ENCODE results near the gene DLGAP4. TPM values are rescaled to one million over a fixed set of nuclear protein-coding genes. Genes with fewer than 3 reads are reported as not detected.

The DLGAP4 gene
- polyA plus RNA-seq, 2 of the 4 experiments (the other 2 are of a cell fraction), result 11.9 to 36.7 TPM

- POLR2A ChIA-PET, result interaction anchor here (0.6 kb wide), 1 partner anchor 143 kb away, joined by 5 read pairs; no protein-coding TSS in a partner anchor
- no peak for DNase-seq (ENCODE audit: low read depth in 1 of 2, low spot score in 1 of 2)
Measured at GRCh38 chr20:36391456-36391855, 85.3 kb downstream of the DLGAP4 start.

GRCh38 chr20:36391955-36392354 is 85.8 kb downstream of the DLGAP4 start:
- FAIRE-seq (no peak), DNase-seq (ENCODE audit: low read depth in 1 of 2, low spot score in 1 of 2) (no peak), ATAC-seq (no peak)
- Histone ChIP-seq H3K4me1 (no peaks in the 10 kb centered on the region), H3K4me2 (no peak overlapping the region), H3K9me3 (no peaks in the 10 kb centered on the region), H3K27ac (no peak overlapping the region), H3K4me3 (no peak overlapping the region)
- ChIA-PET CTCF (interaction anchor here (0.6 to 1.3 kb wide), 4 partner anchors 15 to 573 kb away, joined by 3 to 4 read pairs (median 3); no protein-coding TSS in a partner anchor), POLR2A (no interaction called here)
- WGBS (ENCODE audit: missing lambda C conversion rate), result 19% methylated on average over 5 of the region's 5 CpGs
- TF ChIP-seq CHD4 (IDR thresholded peaks at IDR 0.05; ENCODE audit: borderline replicate concordance) (no peak), POLR2AphosphoS2 (conservative IDR thresholded peaks at IDR 0.05; ENCODE audit: low read length) (no peak), PHF8 (IDR thresholded peaks at IDR 0.05; ENCODE audit: borderline replicate concordance, low read depth) (no peak)

More at GRCh38 chr20:36391456-36391855, 85.3 kb downstream of the DLGAP4 start:
- CTCF ChIA-PET, result interaction anchor here (0.9 to 1.3 kb wide), 4 partner anchors 8 to 74 kb away, joined by 3 to 4 read pairs (median 4); no protein-coding TSS in a partner anchor
- 43% methylated on average over 5 of the region's 5 CpGs for WGBS (ENCODE audit: missing lambda C conversion rate)
- FAIRE-seq (no peak), ATAC-seq (no peak)
- no peak for TF ChIP-seq USF2 (IDR thresholded peaks at IDR 0.05)
- TF ChIP-seq TFCP2L1 (CRISPR knock-in tag; IDR thresholded peaks at IDR 0.05), result no peak
- no peak for TF ChIP-seq MYC (IDR thresholded peaks at IDR 0.05; ENCODE audit: borderline replicate concordance, low read length)
- no peak for TF ChIP-seq ZFP36 (IDR thresholded peaks at IDR 0.05; ENCODE audit: borderline replicate concordance, partially characterized antibody)
- no peak for TF ChIP-seq MAFK (IDR thresholded peaks at IDR 0.05; ENCODE audit: partially characterized antibody)
- TF ChIP-seq KDM1A (IDR thresholded peaks at IDR 0.05; ENCODE audit: low read depth), result no peak
- no peak for TF ChIP-seq ZNF302 (CRISPR knock-in tag; IDR thresholded peaks at IDR 0.05)
- TF ChIP-seq MAX (IDR thresholded peaks at IDR 0.05), result no peak
- TF ChIP-seq CHD2 (IDR thresholded peaks at IDR 0.05; ENCODE audit: low read length, partially characterized antibody), result no peak
- TF ChIP-seq RNF2 (IDR thresholded peaks at IDR 0.05; ENCODE audit: borderline replicate concordance, low read depth), result no peak
- TF ChIP-seq FOSB (CRISPR knock-in tag; IDR thresholded peaks at IDR 0.05), result no peak
- TF ChIP-seq TP53 (CRISPR knock-in tag; IDR thresholded peaks at IDR 0.05), result no peak
- no peak for TF ChIP-seq ZSCAN20 (CRISPR knock-in tag; IDR thresholded peaks at IDR 0.05)
- no peak for TF ChIP-seq FOSL2 (IDR thresholded peaks at IDR 0.05)
- TF ChIP-seq FOSL2 (CRISPR knock-in tag; IDR thresholded peaks at IDR 0.05), result no peak
- no peak for TF ChIP-seq RARB (CRISPR knock-in tag; IDR thresholded peaks at IDR 0.05)
- TF ChIP-seq NPAS2 (CRISPR knock-in tag; IDR thresholded peaks at IDR 0.05; ENCODE audit: borderline replicate concordance), result no peak
- TF ChIP-seq HMGXB4 (CRISPR knock-in tag; IDR thresholded peaks at IDR 0.05; ENCODE audit: borderline replicate concordance), result no peak
- Histone ChIP-seq H3K4me1 (no peaks in the 10 kb centered on the region), H3K9me3 (no peaks in the 10 kb centered on the region), H3K27ac (no peak overlapping the region), H3K4me3 (no peak overlapping the region), H3K4me2 (no peak overlapping the region)

- H3K9me3 ChIP-seq, result no peaks in the 10 kb centered on the region
- H3K4me1 ChIP-seq, result no peaks in the 10 kb centered on the region
- 50% methylated on average over 2 of the region's 3 CpGs for WGBS (ENCODE audit: missing lambda C conversion rate)
- ATAC-seq, result no peak
- ChIA-PET CTCF (no interaction called here), POLR2A (interaction anchor here (1.2 kb wide), 1 partner anchor 156 kb away, joined by 3 read pairs; no protein-coding TSS in a partner anchor)
- no peak for FAIRE-seq
- no peak for DNase-seq (ENCODE audit: low read depth in 1 of 2, low spot score in 1 of 2)
- H3K4me2 ChIP-seq, result no peak overlapping the region
- TF ChIP-seq KDM1A (IDR thresholded peaks at IDR 0.05; ENCODE audit: low read depth) (no peak), TP53 (CRISPR knock-in tag; IDR thresholded peaks at IDR 0.05) (no peak), NR3C1 (IDR thresholded peaks at IDR 0.05) (no peak), CHD2 (IDR thresholded peaks at IDR 0.05; ENCODE audit: low read length, partially characterized antibody) (no peak), HOXB5 (CRISPR knock-in tag; IDR thresholded peaks at IDR 0.05) (no peak), POLR2A (IDR thresholded peaks at IDR 0.05; ENCODE audit: low read length) (no peak)
- H3K4me3 ChIP-seq, result no peak overlapping the region
- no peak overlapping the region for H3K27ac ChIP-seq
Measured at GRCh38 chr20:36392989-36393388, 86.8 kb downstream of the DLGAP4 start.
